GM12878 (cell line): ENCODE results near the gene AGAP1. TPM values are rescaled to one million over a fixed set of nuclear protein-coding genes. Genes with fewer than 3 reads are reported as not detected.

ENCODE experiments used
- ATF7 ChIP-seq: fragments of 450-650 bp; IDR thresholded peaks from 2 replicates; pipeline ENCODE4 v1.6.1; 2016; ENCODE audit warnings: low read depth, mild to moderate bottlenecking
- BMI1 ChIP-seq: fragments of 450-650 bp; IDR thresholded peaks from 2 replicates; pipeline ENCODE4 v1.6.1; 2016; ENCODE audit warnings: mild to moderate bottlenecking, moderate library complexity, borderline replicate concordance
- CHD1 ChIP-seq: IDR thresholded peaks from 2 replicates; pipeline ENCODE4 v1.6.1; 2012; ENCODE audit warnings: low read depth, low read length, improper control_type of control experiment
- CUX1 ChIP-seq: IDR thresholded peaks from 2 replicates; pipeline ENCODE4 v1.6.1; 2012; ENCODE audit warnings: improper control_type of control experiment, low read depth, low read length; ENCODE audit not compliant: insufficient replicate concordance
- EED ChIP-seq: sonication (generic); IDR thresholded peaks from 2 replicates; pipeline ENCODE4 v1.6.1; 2016; ENCODE audit warnings: antibody characterized with exemption, low read depth
- ESRRA ChIP-seq: IDR thresholded peaks from 2 replicates; pipeline ENCODE4 v1.6.1; 2012; ENCODE audit warnings: mild to moderate bottlenecking, low read length, improper control_type of control experiment
- FOS ChIP-seq: IDR thresholded peaks from 3 replicates; pipeline ENCODE4 v1.6.1; 2011; ENCODE audit warnings: borderline replicate concordance; ENCODE audit not compliant: insufficient read length; ENCODE audit errors: extremely low read depth
- JUNB ChIP-seq: IDR thresholded peaks from 2 replicates; pipeline ENCODE4 v1.6.1; 2016; ENCODE audit warnings: antibody characterized with exemption, mild to moderate bottlenecking
- ZBTB4 ChIP-seq: fragments of 450-650 bp; formaldehyde crosslinking; IDR thresholded peaks from 2 replicates; pipeline ENCODE4 v1.4.0; 2022; ENCODE audit warnings: mild to moderate bottlenecking, moderate library complexity
- ZNF274 ChIP-seq: IDR thresholded peaks from one replicate; pipeline ENCODE4 v1.8.0; 2011; ENCODE audit not compliant: insufficient read length, insufficient read depth
- polyA plus RNA-seq, 11 experiments: library from polyadenylated mRNA; depleted of rRNA in 4 of 11; unstranded in 6 of 11; stranded (reverse) in 5 of 11; fragments of >200 nt; fragmentation: Nextera tagmentation in 4 of 11; fragmentation: Illumina TruSeq in 1 of 11; extraction: Ambion mirVana in 4 of 11; extraction: Trizol in 1 of 11; gene quantifications; 1 replicate in 1 of 11; 2 replicates in 10 of 11; pipeline versions ENCODE4 v1.2.1 to v1.2.3, GENCODE V29; 2011 to 2016; ENCODE audit warnings: inconsistent platforms in 2 of 11, missing spikeins in 2 of 11, low read depth in 1 of 11
- total RNA-seq, 4 experiments: library from RNA; depleted of rRNA in 3 of 4; stranded (reverse); fragments of >200 nt in 3 of 4; fragmentation: Illumina TruSeq in 1 of 4; extraction: Trizol in 1 of 4; gene quantifications; 2 replicates each; pipeline versions ENCODE4 v1.2.1 to v1.2.3, GENCODE V29; 2013 to 2021
- TF ChIP-seq, protein P1 (sequence below): IDR thresholded peaks from 2 replicates; pipeline ENCODE4 v1.6.1; 2011; ENCODE audit warnings: borderline replicate concordance, low read depth, mild to moderate bottlenecking, moderate library complexity, low read length; ENCODE audit not compliant: insufficient read depth, poor library complexity, severe bottlenecking

Gene AGAP1
- total and polyA plus RNA-seq, 10 of the 15 experiments (the other 5 are each of a cell fraction or from before 2014, with no cell fraction given), result 0.05 to 0.15 (median 0.06) TPM; not detected in 7

DNA sequence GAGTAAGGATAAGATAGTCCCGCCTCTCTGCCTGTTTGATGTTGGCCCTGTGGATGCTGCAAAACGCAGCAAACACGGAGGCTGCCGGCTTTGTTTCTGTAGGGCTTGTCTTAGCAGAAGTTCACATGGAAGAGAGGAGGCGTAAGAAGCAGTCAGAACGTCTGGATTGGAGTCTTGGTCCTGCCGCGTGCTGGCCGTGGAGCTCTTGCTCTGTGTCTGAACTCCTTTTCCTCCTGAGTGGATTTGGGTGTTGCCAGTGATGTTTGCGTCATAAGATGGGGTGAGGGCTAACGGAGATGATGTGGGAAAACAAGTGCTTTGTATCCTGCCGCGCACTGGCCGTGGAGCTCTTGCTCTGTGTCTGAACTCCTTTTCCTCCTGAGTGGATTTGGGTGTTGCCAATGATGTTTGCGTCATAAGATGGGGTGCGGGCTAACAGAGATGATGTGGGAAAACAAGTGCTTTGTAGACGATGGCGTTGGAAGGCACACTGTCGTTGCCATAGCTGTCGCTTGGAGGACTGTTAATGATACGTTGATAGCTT lies 240.9 kb downstream of the AGAP1 start (continued):
- TF ChIP-seq FOS, result no peak
- no peak for TF ChIP-seq CHD1
- TF ChIP-seq CUX1, result no peak
- no peak for TF ChIP-seq ZBTB4 (CRISPR knock-in tag)
- TF ChIP-seq EED, result no peak
- TF ChIP-seq ATF7, result no peak
- TF ChIP-seq ZNF274, result no peak
- TF ChIP-seq ESRRA, result no peak
- TF ChIP-seq BMI1, result no peak
- no peak for TF ChIP-seq JUNB
- TF ChIP-seq, protein P1, sequence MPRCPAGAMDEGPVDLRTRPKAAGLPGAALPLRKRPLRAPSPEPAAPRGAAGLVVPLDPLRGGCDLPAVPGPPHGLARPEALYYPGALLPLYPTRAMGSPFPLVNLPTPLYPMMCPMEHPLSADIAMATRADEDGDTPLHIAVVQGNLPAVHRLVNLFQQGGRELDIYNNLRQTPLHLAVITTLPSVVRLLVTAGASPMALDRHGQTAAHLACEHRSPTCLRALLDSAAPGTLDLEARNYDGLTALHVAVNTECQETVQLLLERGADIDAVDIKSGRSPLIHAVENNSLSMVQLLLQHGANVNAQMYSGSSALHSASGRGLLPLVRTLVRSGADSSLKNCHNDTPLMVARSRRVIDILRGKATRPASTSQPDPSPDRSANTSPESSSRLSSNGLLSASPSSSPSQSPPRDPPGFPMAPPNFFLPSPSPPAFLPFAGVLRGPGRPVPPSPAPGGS, result no peak
